HG03342 (cell line): ENCODE measurements around the gene ODF2.
"Not testable (repeated sequence)": the region's sequence is repeated elsewhere in the genome, so short reads cannot be mapped to it uniquely, and the experiment has no call there.

Experiments used
- ATAC-seq: cut with Tn5 transposase; IDR thresholded peaks from one replicate; pipeline ENCODE4 v1.9.1; 2021; ENCODE audit warnings: mild to moderate bottlenecking, moderate library complexity; ENCODE audit not compliant: unreplicated experiment

The ODF2 gene

GRCh38 chr9:128455849-128456612, at the start of gene ODF2:
ODF2 (plus strand) TSS chr9:128456006; CDS start chr9:128456092, 86 bp downstream.
- peak; percentile 82 for ATAC-seq

GRCh38 chr9:128406848-128407391, 48.9 kb upstream of the ODF2 start:
- no peak for ATAC-seq

GRCh38 chr9:128408963-128409431, 46.8 kb upstream of the ODF2 start:
- ATAC-seq = no peak

- ATAC-seq = no peak
Observed at GRCh38 chr9:128409450-128409849, 46.4 kb upstream of the ODF2 start.

GRCh38 chr9:128409978-128410377, 45.8 kb upstream of the ODF2 start:
- no peak for ATAC-seq

- ATAC-seq = no peak
Observed at GRCh38 chr9:128411364-128412119, 44.3 kb upstream of the ODF2 start.

GRCh38 chr9:128412120-128412790, 43.6 kb upstream of the ODF2 start:
- no peak for ATAC-seq

GRCh38 chr9:128413728-128414127, 42.1 kb upstream of the ODF2 start:
- ATAC-seq = not testable (repeated sequence)

GRCh38 chr9:128414461-128414860, 41.3 kb upstream of the ODF2 start:
- ATAC-seq = no peak

- no peak for ATAC-seq
Observed at GRCh38 chr9:128415281-128415680, 40.5 kb upstream of the ODF2 start.

GRCh38 chr9:128416014-128416413, 39.8 kb upstream of the ODF2 start:
- ATAC-seq = no peak

GRCh38 chr9:128416432-128417019, 39.3 kb upstream of the ODF2 start:
- ATAC-seq = no peak

GRCh38 chr9:128419061-128419925, 36.5 kb upstream of the ODF2 start:
- no peak for ATAC-seq

- peak; percentile 75 for ATAC-seq
Observed at GRCh38 chr9:128420060-128420650, 35.7 kb upstream of the ODF2 start.

GRCh38 chr9:128420651-128421481, 34.9 kb upstream of the ODF2 start, which contains the start of gene CERCAM:
CERCAM (plus strand) TSS chr9:128420857; CDS start chr9:128420878, 21 bp downstream.
- peak; percentile 36 for ATAC-seq

- no peak for ATAC-seq
Observed at GRCh38 chr9:128421482-128421996, 34.3 kb upstream of the ODF2 start.

- not testable (repeated sequence) for ATAC-seq
Observed at GRCh38 chr9:128422022-128422782, 33.6 kb upstream of the ODF2 start.

GRCh38 chr9:128422783-128423150, 33.0 kb upstream of the ODF2 start:
- no peak for ATAC-seq
